ENCODE results near the gene RASL12. TPM values are rescaled to one million over a fixed set of nuclear protein-coding genes. Genes with fewer than 3 reads are reported as not detected.

RASL12 gene
- total and polyA plus RNA-seq, 2 of the 8 experiments (the other 6 are each of a cell fraction or from before 2014, with no cell fraction given): 9.5 to 10.3 TPM

GRCh38 chr15:65089206-65089824, 21.5 kb upstream of the RASL12 start:
- Histone ChIP-seq H4K8ac (ENCODE audit: extremely low read depth, insufficient read depth, low read length) (no peak overlapping the region), H3K9me3 (ENCODE audit: insufficient read depth in 2 of 2, low read depth in 1 of 2, low read length in 1 of 2) (no peaks in the 10 kb centered on the region), H3K4me1 (replicated peaks in 1 of 4; ENCODE audit: control insufficient read depth in 3 of 4, insufficient read depth in 4 of 4, low read length in 3 of 4) (peaks cover 1 to 11% (median 4%) of the 10 kb centered on the region in 4 experiments), H3K14ac (ENCODE audit: insufficient read length) (no peak overlapping the region), H3K27ac (ENCODE audit: low read depth, low read length) (no peak overlapping the region), H2AFZ (ENCODE audit: low read length) (no peak overlapping the region), H2BK20ac (ENCODE audit: low read length) (0 out of 2 replicates have a peak overlapping the region, but pooled peaks have one; percentile 5), H2BK15ac (ENCODE audit: low read length) (no peak overlapping the region), H3K36me3 (ENCODE audit: control insufficient read depth in 2 of 4, insufficient read depth in 4 of 4, low read length in 3 of 4) (no peaks in the 10 kb centered on the region), H3K23me2 (ENCODE audit: low read depth, low read length) (no peaks in the 10 kb centered on the region), H3K23ac (ENCODE audit: insufficient read length) (no peak overlapping the region), H3K56ac (replicated peaks; ENCODE audit: insufficient read length, low read depth, low read length) (no peak overlapping the region), H3K4me2 (ENCODE audit: insufficient read depth in 1 of 2, low read depth in 2 of 2, low read length in 2 of 2) (no peak overlapping the region), H3K4ac (replicated peaks; ENCODE audit: insufficient read length, low read depth, low read length) (no peak overlapping the region), H2AK5ac (ENCODE audit: low read depth, low read length) (no peak overlapping the region), H4K5ac (ENCODE audit: insufficient read length, low read depth, low read length) (no peak overlapping the region), H3K4me3 (ENCODE audit: extremely low read depth in 1 of 4, insufficient read depth in 2 of 4, low read depth in 3 of 4, low read length in 4 of 4) (no peak overlapping the region), H2BK12ac (ENCODE audit: low read depth, low read length) (no peak overlapping the region), H2BK120ac (replicated peaks; ENCODE audit: low read depth, low read length) (no peak overlapping the region), H3K18ac (ENCODE audit: extremely low read depth, low read length) (no peak overlapping the region), H3K27me3 (replicated peaks in 1 of 4; ENCODE audit: control insufficient read depth in 3 of 4, extremely low read depth in 1 of 4, insufficient read depth in 3 of 4, low read length in 3 of 4) (no peaks in the 10 kb centered on the region; a peak in 1 of 7 replicates), H3K79me1 (ENCODE audit: low read depth, low read length) (no peaks in the 10 kb centered on the region), H3K9ac (replicated peaks in 1 of 4; ENCODE audit: extremely low read depth in 1 of 4, low read depth in 3 of 4, low read length in 3 of 4) (no peak overlapping the region), H4K20me1 (replicated peaks in 1 of 2; ENCODE audit: control insufficient read depth in 1 of 2, insufficient read depth in 2 of 2, low read length in 2 of 2) (no peaks in the 10 kb centered on the region), H4K91ac (replicated peaks; ENCODE audit: insufficient read length, low read length) (peak overlapping the region; percentile 47), H3K79me2 (ENCODE audit: control insufficient read depth in 1 of 2, insufficient read depth in 2 of 2, low read length in 2 of 2) (no peaks in the 10 kb centered on the region), H2BK5ac (ENCODE audit: low read depth, low read length) (no peak overlapping the region)
- DNase-seq (ENCODE audit: low read depth in 1 of 2, low spot score in 2 of 2): no peak
- POLR2A ChIA-PET (ENCODE audit: partially characterized antibody): interaction anchor here (1.2 to 14.5 kb wide), 3 partner anchors 11 to 22 kb away, joined by 3 to 93 read pairs (median 10); partner anchors contain the start of gene RASL12
- FAIRE-seq: no peak
- WGBS, 2 experiments (ENCODE audit: extremely low coverage in 1 of 2, insufficient coverage in 1 of 2, insufficient read length in 1 of 2, insufficient replicate concordance in 2 of 2, low coverage in 1 of 2, low lambda C conversion rate in 2 of 2, missing lambda C conversion rate in 1 of 2): 84% methylated on average over 5 of the region's 5 CpGs; no CpG with 5 or more reads in 1 of the 2 experiments
- CTCF ChIA-PET (ENCODE audit: partially characterized antibody): interaction anchor here (0.6 to 32.9 kb wide), 6 partner anchors 11 to 56 kb away, joined by 3 to 1213 read pairs (median 6); partner anchors contain the start of genes KBTBD13, RASL12, SLC51B and UBAP1L
- TF ChIP-seq POLR2A (IDR thresholded peaks at IDR 0.05; ENCODE audit: control extremely low read depth in 1 of 2, low read depth in 2 of 2, low read length in 2 of 2): no peak
- TF ChIP-seq POLR2AphosphoS5 (IDR thresholded peaks at IDR 0.05; ENCODE audit: low read depth, low read length): no peak
- no peak for TF ChIP-seq TBP (IDR thresholded peaks at IDR 0.05; ENCODE audit: low read depth, low read length)
- no peak for TF ChIP-seq ATF2 (IDR thresholded peaks at IDR 0.05; ENCODE audit: low read length)
- no peak for TF ChIP-seq FOSL1 (IDR thresholded peaks at IDR 0.05; ENCODE audit: insufficient read depth, low read depth, low read length)
- no peak for TF ChIP-seq GABPA (IDR thresholded peaks at IDR 0.05; ENCODE audit: borderline replicate concordance, insufficient read depth, low read length)
